GM23338 (cell line): ENCODE measurements around the gene PFKFB3. TPM values are rescaled to one million over a fixed set of nuclear protein-coding genes. Genes with fewer than 3 reads are reported as not detected.

ENCODE experiments used
- ATAC-seq: fragments of 200-7000 bp; cut with Tn5 transposase; 3 replicates; pipeline ENCODE4 v1.9.1; 2020
- DNase-seq: peaks from one replicate; pipeline ENCODE4 v3.0.0-alpha.2; 2015; ENCODE audit warnings: low spot score
- H2AFZ ChIP-seq: fragments of 200-600 bp; sonication (generic); 2 replicates; pipeline ENCODE4 v1.8.0; 2016; ENCODE audit warnings: antibody characterized with exemption, mild to moderate bottlenecking, moderate library complexity
- H3F3A ChIP-seq: fragments of 200-600 bp; sonication (generic); replicated peaks from 2 replicates; pipeline ENCODE4 v1.8.0; 2017; ENCODE audit warnings: antibody characterized with exemption, mixed run types, low read depth
- H3K27ac ChIP-seq: fragments of 200-600 bp; sonication (generic); 2 replicates; pipeline ENCODE4 v1.6.1; 2016; ENCODE audit warnings: low read depth
- H3K27me3 ChIP-seq: fragments of 200-600 bp; sonication (generic); 2 replicates; pipeline ENCODE4 v1.8.0; 2016; ENCODE audit warnings: mild to moderate bottlenecking, mixed run types, moderate library complexity; ENCODE audit not compliant: insufficient read depth
- H3K36me3 ChIP-seq: fragments of 200-600 bp; sonication (generic); 2 replicates; pipeline ENCODE4 v1.8.0; 2016; ENCODE audit warnings: mild to moderate bottlenecking; ENCODE audit not compliant: insufficient read depth
- H3K4me1 ChIP-seq: fragments of 200-600 bp; sonication (generic); 2 replicates; pipeline ENCODE4 v1.8.0; 2016; ENCODE audit warnings: mild to moderate bottlenecking, moderate library complexity; ENCODE audit not compliant: insufficient read depth
- H3K4me2 ChIP-seq: fragments of 200-600 bp; sonication (generic); 2 replicates; pipeline ENCODE4 v1.7.1; 2017; ENCODE audit warnings: mixed run types
- H3K4me3 ChIP-seq: fragments of 200-600 bp; sonication (generic); 2 replicates; pipeline ENCODE4 v1.6.1; 2016; ENCODE audit warnings: mixed run types
- H3K79me2 ChIP-seq: fragments of 200-600 bp; sonication (generic); replicated peaks from 2 replicates; pipeline ENCODE4 v1.8.0; 2017; ENCODE audit warnings: mild to moderate bottlenecking; ENCODE audit not compliant: insufficient read depth
- H3K9me2 ChIP-seq: fragments of 200-600 bp; sonication (generic); 2 replicates; pipeline ENCODE4 v1.8.0; 2017; ENCODE audit not compliant: insufficient read depth
- H4K20me1 ChIP-seq: fragments of 200-600 bp; sonication (generic); replicated peaks from 2 replicates; pipeline ENCODE4 v1.8.0; 2017; ENCODE audit warnings: mild to moderate bottlenecking; ENCODE audit not compliant: insufficient read depth
- H3K27ac Mint-ChIP-seq: 2 replicates; pipeline ENCODE4 v1.8.0; 2020; ENCODE audit warnings: inconsistent platforms, mild to moderate bottlenecking, moderate library complexity, mixed read lengths
- H3K27me3 Mint-ChIP-seq: 3 replicates; pipeline ENCODE4 v1.8.0; 2022; ENCODE audit warnings: low read depth, mild to moderate bottlenecking, moderate library complexity, mixed read lengths, inconsistent platforms; ENCODE audit not compliant: insufficient read depth, poor library complexity
- H3K36me3 Mint-ChIP-seq: 3 replicates; pipeline ENCODE4 v1.8.0; 2021; ENCODE audit warnings: low read depth, mild to moderate bottlenecking, inconsistent platforms, moderate library complexity, mixed read lengths
- H3K4me1 Mint-ChIP-seq: 3 replicates; pipeline ENCODE4 v1.8.0; 2020; ENCODE audit warnings: mild to moderate bottlenecking, inconsistent platforms, mixed read lengths
- H3K4me3 Mint-ChIP-seq: 3 replicates; pipeline ENCODE4 v1.8.0; 2021; ENCODE audit warnings: moderate library complexity, mild to moderate bottlenecking, inconsistent platforms, mixed read lengths
- H3K9me3 Mint-ChIP-seq: 3 replicates; pipeline ENCODE4 v1.8.0; 2020; ENCODE audit warnings: moderate library complexity, mild to moderate bottlenecking, inconsistent platforms, mixed read lengths
- CREB1 ChIP-seq: fragments of 250-450 bp; sonication (Bioruptor Pico); IDR thresholded peaks from 2 replicates; pipeline ENCODE4 v1.5.0; 2020; ENCODE audit warnings: low read depth, mild to moderate bottlenecking, moderate library complexity
- CTCF ChIP-seq, 2 experiments: fragments of 200-600 bp in 1 of 2; sonication (generic) in 1 of 2; conservative IDR thresholded peaks; 2 replicates each; pipeline versions ENCODE4 v1.5.1 to v1.6.1; 2016 to 2017; ENCODE audit warnings: antibody characterized with exemption in 2 of 2, low read depth in 2 of 2, mild to moderate bottlenecking in 2 of 2, moderate library complexity in 1 of 2
- ETS1 ChIP-seq: IDR thresholded peaks from 2 replicates; pipeline ENCODE4 v1.6.1; 2016; ENCODE audit warnings: antibody characterized with exemption
- EZH2 ChIP-seq: fragments of 200-600 bp; sonication (generic); IDR thresholded peaks from one replicate; pipeline ENCODE4 v1.8.0; 2017; ENCODE audit warnings: antibody characterized with exemption, mild to moderate bottlenecking, low read depth; ENCODE audit not compliant: unreplicated experiment
- EZH2phosphoT487 ChIP-seq: fragments of 200-600 bp; sonication (generic); IDR thresholded peaks from one replicate; pipeline ENCODE4 v1.8.1; 2018; ENCODE audit warnings: antibody characterized with exemption; ENCODE audit not compliant: unreplicated experiment
- JUNB ChIP-seq: IDR thresholded peaks from one replicate; pipeline ENCODE4 v1.6.1; 2016; ENCODE audit warnings: antibody characterized with exemption; ENCODE audit not compliant: unreplicated experiment
- NANOG ChIP-seq: IDR thresholded peaks from 2 replicates; pipeline ENCODE4 v1.6.1; 2016; ENCODE audit warnings: antibody characterized with exemption, borderline replicate concordance
- POLR2AphosphoS5 ChIP-seq: IDR thresholded peaks from 2 replicates; pipeline ENCODE4 v1.6.1; 2016; ENCODE audit warnings: antibody characterized with exemption, low read depth
- REST ChIP-seq: IDR thresholded peaks from one replicate; pipeline ENCODE4 v1.6.1; 2018; ENCODE audit warnings: antibody characterized with exemption; ENCODE audit not compliant: unreplicated experiment
- STAT1 ChIP-seq: IDR thresholded peaks from one replicate; pipeline ENCODE4 v1.6.1; 2016; ENCODE audit warnings: antibody characterized with exemption; ENCODE audit not compliant: unreplicated experiment
- ZNF114 ChIP-seq: fragments of 250-450 bp; sonication (Bioruptor Pico); IDR thresholded peaks from 2 replicates; pipeline ENCODE4 v1.5.0; 2020; ENCODE audit warnings: mild to moderate bottlenecking, moderate library complexity
- ZNF331 ChIP-seq: fragments of 250-450 bp; sonication (Bioruptor Pico); IDR thresholded peaks from 2 replicates; pipeline ENCODE4 v1.5.0; 2020; ENCODE audit warnings: low read depth, mild to moderate bottlenecking, moderate library complexity
- ZNF462 ChIP-seq: fragments of 250-450 bp; sonication (Bioruptor Pico); IDR thresholded peaks from 2 replicates; pipeline ENCODE4 v1.5.0; 2020; ENCODE audit warnings: mild to moderate bottlenecking, moderate library complexity
- polyA plus RNA-seq: library from polyadenylated mRNA; unstranded; fragments of >200 nt; fragmentation: Nextera tagmentation; extraction: Ambion mirVana; gene quantifications from 2 replicates; pipeline ENCODE4 v1.2.1, GENCODE V29; 2016
- total RNA-seq: library from RNA; depleted of rRNA; stranded (reverse); fragments of >200 nt; shearing (Covaris generic); gene quantifications from 2 replicates; pipeline ENCODE4 v1.2.3, GENCODE V29; 2014

PFKFB3 gene
- total and polyA plus RNA-seq, 2 experiments from 2014 or later = 9.5 to 26.8 TPM

GRCh38 chr10:6195846-6196245 is 6.9 kb upstream of the PFKFB3 start:
- H3K4me1 ChIP-seq = no peaks in the 10 kb centered on the region
- no peak overlapping the region for H3K4me3 Mint-ChIP-seq
- no peaks in the 10 kb centered on the region for H3K9me2 ChIP-seq
- no peaks in the 10 kb centered on the region for H3K36me3 Mint-ChIP-seq
- peaks cover 39% of the 10 kb centered on the region for H3K27me3 ChIP-seq
- no peak overlapping the region for H3K4me2 ChIP-seq
- H2AFZ ChIP-seq = no peak overlapping the region
- H3K27me3 Mint-ChIP-seq = peaks cover 30% of the 10 kb centered on the region
- peaks cover 5% of the 10 kb centered on the region; the same call in 2 of the 3 replicates for H3K4me1 Mint-ChIP-seq
- H3K27ac ChIP-seq = no peak overlapping the region
- H3K27ac Mint-ChIP-seq = no peak overlapping the region
- no peak overlapping the region for H3K4me3 ChIP-seq
- no peaks in the 10 kb centered on the region; the same call in 1 of the 2 replicates for H3F3A ChIP-seq
- ATAC-seq = no peak
- H4K20me1 ChIP-seq = peaks cover 18% of the 10 kb centered on the region
- no peaks in the 10 kb centered on the region for H3K79me2 ChIP-seq
- no peaks in the 10 kb centered on the region for H3K36me3 ChIP-seq
- no peaks in the 10 kb centered on the region for H3K9me3 Mint-ChIP-seq
- no peak for DNase-seq
- TF ChIP-seq CREB1 (CRISPR knock-in tag) (no peak), STAT1 (no peak), JUNB (no peak), EZH2phosphoT487 (no peak), CTCF (conservative IDR thresholded peaks at IDR 0.05; ENCODE audit: low read depth in 2 of 2) (no peak), NANOG (no peak), ETS1 (no peak), POLR2AphosphoS5 (no peak), ZNF114 (CRISPR knock-in tag) (no peak), EZH2 (no peak), REST (no peak), ZNF331 (no peak), ZNF462 (CRISPR knock-in tag) (no peak)
